NCI-H2196 treated with DMSO at 0.1 percent for 48 hours (cell line): ENCODE data around the gene SMIM38.

Experiments
- DNase-seq: peaks from one replicate; lab custom pipeline; 2025; ENCODE audit not compliant: unreplicated experiment; lab: John Stamatoyannopoulos, UW

Gene SMIM38

DNA sequence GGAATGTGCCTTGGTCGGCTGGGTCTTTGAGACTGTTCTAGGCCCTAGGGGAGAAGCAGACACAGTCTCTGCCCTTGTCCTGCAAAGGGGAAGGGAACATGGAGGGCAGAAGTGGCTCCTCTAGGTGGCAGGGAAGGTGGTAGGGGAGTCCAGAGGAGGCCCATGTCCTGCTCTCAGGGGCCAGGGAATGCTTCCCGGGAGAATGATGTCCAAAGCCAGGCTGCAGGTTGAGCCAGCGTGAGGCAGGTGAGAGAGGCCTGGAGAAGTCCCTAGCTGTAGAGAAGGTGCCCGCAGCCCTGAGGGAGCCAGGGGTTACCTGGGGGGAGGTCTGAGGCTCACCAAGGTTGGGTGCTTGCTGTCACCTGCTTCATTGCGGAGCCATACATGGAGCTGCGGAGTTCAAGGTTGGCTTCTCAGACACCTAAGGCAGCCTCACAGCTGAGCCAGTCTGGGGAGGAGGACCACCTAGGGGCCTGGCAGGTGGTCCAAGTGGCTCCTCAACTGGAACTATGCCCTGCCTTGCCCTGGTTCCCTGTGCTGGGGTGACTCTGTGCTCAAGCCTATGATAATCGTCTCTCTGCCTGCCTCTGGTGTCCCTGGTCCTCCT lies 46.1 kb downstream of the SMIM38 start:
- no peak for DNase-seq

DNA sequence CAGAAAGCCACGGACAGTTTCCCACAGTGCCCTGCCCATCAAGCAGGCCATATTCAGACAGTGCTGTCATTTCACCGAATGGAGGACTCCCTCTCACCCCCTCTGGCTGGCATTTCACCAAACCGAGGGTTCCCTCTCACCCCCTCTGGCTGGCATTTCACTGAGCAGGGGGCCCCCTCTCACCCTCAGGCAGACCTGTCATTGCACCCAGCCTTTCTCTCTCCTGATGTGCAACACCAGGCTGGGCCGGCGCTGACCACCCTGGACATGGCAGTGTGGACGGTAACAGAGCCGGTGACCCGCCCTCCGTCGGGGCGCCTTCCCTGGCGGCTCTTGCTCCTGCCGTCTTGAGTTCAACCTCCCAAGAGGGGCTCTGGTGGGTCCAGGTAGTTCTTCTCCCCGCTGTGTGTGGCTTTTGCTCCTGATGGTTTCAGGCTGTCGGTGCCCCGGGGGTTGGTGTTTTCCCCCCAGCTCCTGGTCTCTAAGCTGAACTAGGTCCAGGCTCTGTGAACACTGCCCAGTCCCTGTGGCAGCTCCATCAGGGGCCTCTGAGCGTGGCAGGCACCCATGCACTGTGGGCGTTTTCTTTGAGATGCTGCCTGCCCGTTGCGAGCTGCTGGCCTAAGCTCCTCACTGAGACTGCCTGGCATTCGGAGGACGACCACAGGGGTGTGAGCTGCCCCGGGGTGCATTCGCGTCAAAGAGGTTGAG lies 46.9 kb downstream of the SMIM38 start:
- no peak for DNase-seq

- DNase-seq, result no peak
Measured at GRCh38 chr11:69203381-69203780, 47.6 kb downstream of the SMIM38 start.

GRCh38 chr11:69203901-69204245 lies 48.1 kb downstream of the SMIM38 start:
- no peak for DNase-seq

GRCh38 chr11:69204246-69204940 lies 48.7 kb downstream of the SMIM38 start:
- no peak for DNase-seq

- DNase-seq, result no peak
Measured at GRCh38 chr11:69204941-69205742, 49.4 kb downstream of the SMIM38 start.
